Liver (tissue), 9 donors: ENCODE measurements around the gene GRB7. TPM values are rescaled to one million over a fixed set of nuclear protein-coding genes. Genes with fewer than 3 reads are reported as not detected.

Experiments used
- DNase-seq: peaks from one replicate; pipeline ENCODE4 v3.0.0-alpha.2; 2017; ENCODE audit warnings: low spot score
- H3K27ac ChIP-seq, 2 donors: one replicate each; pipeline ENCODE4 v1.7.0; 2013; ENCODE audit warnings: inconsistent platforms in 2 of 2, low read length in 2 of 2, control low read depth in 1 of 2, low read depth in 1 of 2, mild to moderate bottlenecking in 1 of 2
- H3K27me3 ChIP-seq, 4 donors: one replicate each; pipeline versions ENCODE4 v1.6.1 to v1.7.0; 2013; ENCODE audit warnings: low read length in 3 of 4, inconsistent platforms in 1 of 4, mild to moderate bottlenecking in 1 of 4, moderate library complexity in 1 of 4; ENCODE audit not compliant: control insufficient read depth in 4 of 4, insufficient read depth in 4 of 4
- H3K36me3 ChIP-seq, 4 donors: one replicate each; pipeline versions ENCODE4 v1.6.1 to v1.7.0; 2013; ENCODE audit warnings: low read length in 3 of 4, mild to moderate bottlenecking in 3 of 4, low read depth in 1 of 4, moderate library complexity in 1 of 4; ENCODE audit not compliant: control insufficient read depth in 4 of 4, insufficient read depth in 3 of 4
- H3K4me1 ChIP-seq, 4 donors: one replicate each; pipeline versions ENCODE4 v1.6.1 to v1.7.0; 2013; ENCODE audit warnings: low read length in 3 of 4, mild to moderate bottlenecking in 3 of 4, moderate library complexity in 1 of 4; ENCODE audit not compliant: control insufficient read depth in 4 of 4, insufficient read depth in 4 of 4
- H3K4me3 ChIP-seq, 3 donors: one replicate each; pipeline versions ENCODE4 v1.6.1 to v1.7.0; 2013; ENCODE audit warnings: low read length in 3 of 3, control low read depth in 1 of 3, low read depth in 1 of 3, mild to moderate bottlenecking in 1 of 3
- H3K9ac ChIP-seq, 2 donors: one replicate each; pipeline ENCODE4 v1.7.0; 2013; ENCODE audit warnings: low read length in 2 of 2, mild to moderate bottlenecking in 2 of 2, moderate library complexity in 2 of 2, control low read depth in 1 of 2, low read depth in 1 of 2
- H3K9me3 ChIP-seq, 4 donors: one replicate each; pipeline versions ENCODE4 v1.6.1 to v1.7.0; 2013; ENCODE audit warnings: low read length in 3 of 4; ENCODE audit not compliant: control insufficient read depth in 4 of 4
- ATF3 ChIP-seq: IDR thresholded peaks from 2 replicates; pipeline ENCODE4 v1.6.1; 2016; ENCODE audit warnings: antibody characterized with exemption
- EGR1 ChIP-seq, 2 donors: IDR thresholded peaks; 2 replicates each; pipeline ENCODE4 v1.6.1; 2016 to 2018; ENCODE audit warnings: antibody characterized with exemption in 2 of 2, low read depth in 2 of 2
- FOXA1 ChIP-seq: IDR thresholded peaks from 2 replicates; pipeline ENCODE4 v1.6.1; 2016; ENCODE audit warnings: antibody characterized with exemption
- FOXA2 ChIP-seq: IDR thresholded peaks from 2 replicates; pipeline ENCODE4 v1.6.1; 2016; ENCODE audit warnings: antibody characterized with exemption
- GABPA ChIP-seq, 2 donors: IDR thresholded peaks in 1 of 2; conservative IDR thresholded peaks in 1 of 2; 2 replicates each; pipeline ENCODE4 v1.6.1; 2016; ENCODE audit warnings: antibody characterized with exemption in 2 of 2, mild to moderate bottlenecking in 1 of 2, moderate library complexity in 1 of 2
- HNF4A ChIP-seq, 2 donors: conservative IDR thresholded peaks; 2 replicates each; pipeline ENCODE4 v1.6.1; 2016; ENCODE audit warnings: antibody characterized with exemption in 2 of 2, mild to moderate bottlenecking in 2 of 2
- HNF4G ChIP-seq: IDR thresholded peaks from 2 replicates; pipeline ENCODE4 v1.6.1; 2016; ENCODE audit warnings: antibody characterized with exemption
- JUND ChIP-seq, 2 donors: IDR thresholded peaks; 2 replicates each; pipeline ENCODE4 v1.6.1; 2016; ENCODE audit warnings: antibody characterized with exemption in 2 of 2
- MAX ChIP-seq: IDR thresholded peaks from 2 replicates; pipeline ENCODE4 v1.6.1; 2016; ENCODE audit warnings: antibody characterized with exemption
- NR2F2 ChIP-seq: IDR thresholded peaks from 2 replicates; pipeline ENCODE4 v1.6.1; 2016; ENCODE audit warnings: antibody characterized with exemption
- RAD21 ChIP-seq, 2 donors: IDR thresholded peaks; 2 replicates each; pipeline ENCODE4 v1.6.1; 2016; ENCODE audit warnings: antibody characterized with exemption in 2 of 2, mild to moderate bottlenecking in 2 of 2
- REST ChIP-seq: IDR thresholded peaks from 2 replicates; pipeline ENCODE4 v1.6.1; 2016; ENCODE audit warnings: antibody characterized with exemption, mild to moderate bottlenecking
- RXRA ChIP-seq, 2 donors: IDR thresholded peaks; 2 replicates each; pipeline ENCODE4 v1.6.1; 2017 to 2018; ENCODE audit warnings: antibody characterized with exemption in 2 of 2, mild to moderate bottlenecking in 1 of 2
- SP1 ChIP-seq: IDR thresholded peaks from 2 replicates; pipeline ENCODE4 v1.6.1; 2018; ENCODE audit warnings: antibody characterized with exemption, mild to moderate bottlenecking
- TAF1 ChIP-seq: conservative IDR thresholded peaks from 2 replicates; pipeline ENCODE4 v1.6.1; 2016; ENCODE audit warnings: antibody characterized with exemption, mild to moderate bottlenecking
- YY1 ChIP-seq: IDR thresholded peaks from 2 replicates; pipeline ENCODE4 v1.6.1; 2016; ENCODE audit warnings: antibody characterized with exemption, mild to moderate bottlenecking
- ZBTB33 ChIP-seq: IDR thresholded peaks from 2 replicates; pipeline ENCODE4 v1.6.1; 2016; ENCODE audit warnings: antibody characterized with exemption
- WGBS: extraction: QIAGEN DNeasy Blood & Tissue Kit; methylation state at CpG from one replicate; pipeline ENCODE4 v1.1.7; 2013; 5-methylcytosine and 5-hydroxymethylcytosine counted together
- polyA plus RNA-seq, 2 donors: library from polyadenylated mRNA; stranded (reverse) in 1 of 2; unstranded in 1 of 2; fragments of 200-250 nt in 1 of 2; fragments of >200 nt in 1 of 2; fragmentation: Nextera tagmentation in 1 of 2; extraction: Ambion mirVana in 1 of 2; gene quantifications; one replicate each; pipeline versions ENCODE4 v1.2.1 to v1.2.3, GENCODE V29; 2013 to 2015
- total RNA-seq, 2 donors: library from RNA; depleted of rRNA; stranded (reverse); fragments of >200 nt; gene quantifications; one replicate each; pipeline ENCODE4 v1.2.3, GENCODE V29; 2014
- donor health status: healthy.
- donor health status: healthy.
- donor health status: healthy.
- donor health status: healthy.
- donor health status: healthy.

Gene GRB7
- total and polyA plus RNA-seq, 4 donors, result 1.9 to 6.8 (median 2.5) TPM

GRCh38 chr17:39742126-39742855 is 4.6 kb downstream of the GRB7 start:
- H3K9ac ChIP-seq, result no peak overlapping the region
- TF ChIP-seq ZBTB33, result no peak
- no peak for TF ChIP-seq HNF4A (conservative IDR thresholded peaks at IDR 0.05)
- no peaks in the 10 kb centered on the region for H3K27me3 ChIP-seq
- H3K27ac ChIP-seq, result no peak overlapping the region
- 88% methylated on average over 18 of the region's 18 CpGs for WGBS
- no peak overlapping the region for H3K4me3 ChIP-seq
- peaks cover 1 to 27% (median 14%) of the 10 kb centered on the region in 4 donors for H3K36me3 ChIP-seq
- no peak for DNase-seq
- no peaks in the 10 kb centered on the region for H3K9me3 ChIP-seq
- peaks cover 0 to 27% (median 15%) of the 10 kb centered on the region in 4 donors for H3K4me1 ChIP-seq

GRCh38 chr17:39742856-39743436 is 5.2 kb downstream of the GRB7 start:
- Histone ChIP-seq H3K36me3 (peaks cover 1 to 27% (median 14%) of the 10 kb centered on the region in 4 donors), H3K27me3 (no peaks in the 10 kb centered on the region), H3K4me1 (peaks cover 0 to 23% (median 15%) of the 10 kb centered on the region in 4 donors), H3K27ac (no peak overlapping the region), H3K9me3 (no peaks in the 10 kb centered on the region), H3K9ac (no peak overlapping the region), H3K4me3 (no peak overlapping the region)
- DNase-seq, result no peak
- TF ChIP-seq NR2F2 (no peak), SP1 (no peak), RXRA (IDR thresholded peaks at IDR 0.05) (no peak), YY1 (no peak), ZBTB33 (no peak), HNF4A (conservative IDR thresholded peaks at IDR 0.05) (no peak), REST (no peak), TAF1 (no peak), EGR1 (IDR thresholded peaks at IDR 0.05; ENCODE audit: low read depth in 2 of 2) (no peak), JUND (IDR thresholded peaks at IDR 0.05) (no peak), GABPA (IDR thresholded peaks at IDR 0.05 in 1 of 2, conservative IDR thresholded peaks at IDR 0.05 in 1 of 2) (no peak), MAX (no peak), RAD21 (IDR thresholded peaks at IDR 0.05) (no peak), ATF3 (no peak), HNF4G (no peak), FOXA1 (no peak), FOXA2 (no peak)
- WGBS, result 91% methylated on average over 21 of the region's 21 CpGs
